SK-N-SH (cell line): ENCODE results near the gene NEURL3. TPM values are rescaled to one million over a fixed set of nuclear protein-coding genes. Genes with fewer than 3 reads are reported as not detected.
A peak's percentile ranks its signal among the peaks of the same experiment; 100 is the strongest.

Experiments used
- CTCF ChIA-PET: fragments of 300-600, 350-600 bp; formaldehyde crosslinking; extraction: SDS; loops from one replicate; lab custom pipeline; 2021; lab: Yijun Ruan, JAX
- POLR2A ChIA-PET: fragments of 350-600 bp; sonication (Branson Sonifier 250); formaldehyde crosslinking; extraction: SDS; loops from one replicate; lab custom pipeline; 2020; ENCODE audit warnings: antibody characterized with exemption, inconsistent platforms; lab: Yijun Ruan, JAX
- DNase-seq: peaks from one replicate; pipeline ENCODE4 v3.0.0; 2012
- H2AFZ ChIP-seq: fragments of 200-600 bp; sonication (generic); 2 replicates; pipeline ENCODE4 v1.8.1; 2016; ENCODE audit warnings: antibody characterized with exemption, mild to moderate bottlenecking, low read depth
- H3F3A ChIP-seq: fragments of 200-600 bp; sonication (generic); replicated peaks from 2 replicates; pipeline ENCODE3; 2016; ENCODE audit warnings: antibody characterized with exemption, mild to moderate bottlenecking; ENCODE audit not compliant: insufficient read depth
- H3K27ac ChIP-seq, 2 experiments: fragments of 200-500 bp in 1 of 2; fragments of 200-600 bp in 1 of 2; sonication (Bioruptor generic) in 1 of 2; sonication (generic), shearing (Covaris generic) in 1 of 2; 2 replicates each; pipeline versions ENCODE4 v1.5.1 to v1.6.1; 2014 to 2016; ENCODE audit warnings: low read depth in 2 of 2, inconsistent platforms in 1 of 2, low read length in 1 of 2, mild to moderate bottlenecking in 1 of 2, mixed read lengths in 1 of 2
- H3K27me3 ChIP-seq: fragments of 200-600 bp; sonication (generic), shearing (Covaris generic); 2 replicates; pipeline ENCODE4 v1.6.1; 2016; ENCODE audit warnings: mixed run types; ENCODE audit not compliant: insufficient read depth
- H3K36me3 ChIP-seq, 2 experiments: fragments of 200-500 bp in 1 of 2; fragments of 200-600 bp in 1 of 2; sonication (Bioruptor generic) in 1 of 2; sonication (generic) in 1 of 2; replicated peaks in 1 of 2; 2 replicates each; pipeline versions ENCODE3 to v1.5.1; 2014 to 2016; ENCODE audit warnings: low read length in 1 of 2, mild to moderate bottlenecking in 1 of 2; ENCODE audit not compliant: insufficient read depth in 2 of 2, control insufficient read depth in 1 of 2
- H3K4me1 ChIP-seq, 2 experiments: fragments of 200-500 bp in 1 of 2; fragments of 200-600 bp in 1 of 2; sonication (Bioruptor generic) in 1 of 2; sonication (generic), shearing (Covaris generic) in 1 of 2; 2 replicates each; pipeline versions ENCODE4 v1.5.1 to v1.6.1; 2014 to 2016; ENCODE audit warnings: low read depth in 1 of 2, low read length in 1 of 2, mixed run types in 1 of 2; ENCODE audit not compliant: insufficient read depth in 2 of 2, control insufficient read depth in 1 of 2
- H3K4me2 ChIP-seq: fragments of 200-600 bp; sonication (generic), shearing (Covaris generic); 2 replicates; pipeline ENCODE4 v1.6.1; 2017; ENCODE audit warnings: mixed run types
- H3K4me3 ChIP-seq, 2 experiments: fragments of 200-500 bp in 1 of 2; fragments of 200-600 bp in 1 of 2; sonication (Bioruptor generic) in 1 of 2; sonication (generic), shearing (Covaris generic) in 1 of 2; 2 replicates each; pipeline versions ENCODE4 v1.5.1 to v1.8.1; 2014 to 2016; ENCODE audit warnings: low read depth in 2 of 2, inconsistent platforms in 1 of 2, low read length in 1 of 2, mild to moderate bottlenecking in 1 of 2, mixed read lengths in 1 of 2, moderate library complexity in 1 of 2
- H3K79me2 ChIP-seq: fragments of 200-600 bp; sonication (generic); 2 replicates; pipeline ENCODE4 v1.8.1; 2017; ENCODE audit warnings: mild to moderate bottlenecking; ENCODE audit not compliant: insufficient read depth
- H3K9ac ChIP-seq: fragments of 200-600 bp; sonication (generic); 2 replicates; pipeline ENCODE4 v1.6.1; 2017; ENCODE audit warnings: mixed run types
- H3K9me2 ChIP-seq: fragments of 200-600 bp; sonication (generic); 2 replicates; pipeline ENCODE4 v1.6.1; 2017; ENCODE audit warnings: mixed run types
- H3K9me3 ChIP-seq: fragments of 200-600 bp; sonication (generic); 2 replicates; pipeline ENCODE4 v1.6.1; 2017; ENCODE audit warnings: mixed run types, mild to moderate bottlenecking, moderate library complexity
- H4K20me1 ChIP-seq: fragments of 200-600 bp; sonication (generic); 2 replicates; pipeline ENCODE4 v1.6.1; 2017; ENCODE audit warnings: mild to moderate bottlenecking, mixed run types; ENCODE audit not compliant: insufficient read depth
- EZH2phosphoT487 ChIP-seq: fragments of 200-600 bp; sonication (generic); IDR thresholded peaks from 2 replicates; pipeline ENCODE4 v1.6.1; 2017; ENCODE audit warnings: low read depth, mixed run types, mild to moderate bottlenecking, antibody characterized with exemption, moderate library complexity, borderline replicate concordance
- FOSL2 ChIP-seq: IDR thresholded peaks from 2 replicates; pipeline ENCODE4 v1.4.0; 2012; ENCODE audit warnings: low read depth, mild to moderate bottlenecking, moderate library complexity, borderline replicate concordance
- FOXM1 ChIP-seq: IDR thresholded peaks from 2 replicates; pipeline ENCODE4 v1.4.0; 2012; ENCODE audit warnings: low read depth, mild to moderate bottlenecking
- GABPA ChIP-seq: IDR thresholded peaks from 2 replicates; pipeline ENCODE4 v1.4.0; 2012; ENCODE audit warnings: low read depth, mild to moderate bottlenecking
- MEF2A ChIP-seq: IDR thresholded peaks from 2 replicates; pipeline ENCODE4 v1.4.0; 2012; ENCODE audit warnings: low read depth, borderline replicate concordance
- MXI1 ChIP-seq: IDR thresholded peaks from 2 replicates; pipeline ENCODE4 v1.6.1; 2012; ENCODE audit warnings: mild to moderate bottlenecking, low read depth, low read length, improper control_type of control experiment
- NFIC ChIP-seq: IDR thresholded peaks from 2 replicates; pipeline ENCODE4 v1.4.0; 2012; ENCODE audit warnings: borderline replicate concordance
- RAD21 ChIP-seq: IDR thresholded peaks from 2 replicates; pipeline ENCODE4 v1.6.1; 2012; ENCODE audit warnings: mild to moderate bottlenecking, low read length
- RCOR1 ChIP-seq: fragments of 150-350 bp; IDR thresholded peaks from 2 replicates; pipeline ENCODE4 v1.6.1; 2017; ENCODE audit warnings: antibody characterized with exemption, low read length
- RFX5 ChIP-seq: IDR thresholded peaks from 2 replicates; pipeline ENCODE4 v1.6.1; 2012; ENCODE audit warnings: mild to moderate bottlenecking, improper control_type of control experiment, low read length
- RXRA ChIP-seq: IDR thresholded peaks from 2 replicates; pipeline ENCODE4 v1.4.0; 2012; ENCODE audit warnings: low read depth, mild to moderate bottlenecking, borderline replicate concordance
- SIN3A ChIP-seq: IDR thresholded peaks from 2 replicates; pipeline ENCODE4 v1.6.1; 2012; ENCODE audit warnings: low read depth, mild to moderate bottlenecking, low read length, moderate library complexity, borderline replicate concordance
- SMC3 ChIP-seq: IDR thresholded peaks from 2 replicates; pipeline ENCODE4 v1.6.1; 2012; ENCODE audit warnings: low read depth, low read length, improper control_type of control experiment
- TAF1 ChIP-seq: IDR thresholded peaks from 2 replicates; pipeline ENCODE4 v1.6.1; 2012; ENCODE audit warnings: low read depth, mild to moderate bottlenecking, low read length, moderate library complexity, borderline replicate concordance
- TEAD4 ChIP-seq: IDR thresholded peaks from 2 replicates; pipeline ENCODE4 v1.4.0; 2012; ENCODE audit warnings: mild to moderate bottlenecking, borderline replicate concordance; ENCODE audit not compliant: insufficient read depth
- YY1 ChIP-seq: IDR thresholded peaks from 2 replicates; pipeline ENCODE4 v1.4.0; 2012; ENCODE audit warnings: low read depth, mild to moderate bottlenecking
- WGBS: methylation state at CpG from one replicate; pipeline ENCODE4 v1.1.6; 2017; ENCODE audit warnings: low lambda C conversion rate; 5-methylcytosine and 5-hydroxymethylcytosine counted together
- polyA plus RNA-seq, 3 experiments: library from polyadenylated mRNA; depleted of rRNA; stranded (reverse); fragments of >200 nt; gene quantifications; 2 replicates each; pipeline ENCODE4 v1.2.3, GENCODE V29; 2012
- TF ChIP-seq, protein P1 (sequence below): fragments of 150-350 bp; IDR thresholded peaks from 2 replicates; pipeline ENCODE4 v1.6.1; 2017; ENCODE audit warnings: antibody characterized with exemption, low read length, low read depth, borderline replicate concordance
- TF ChIP-seq, protein P2 (sequence below): IDR thresholded peaks from 2 replicates; pipeline ENCODE4; 2012
- TF ChIP-seq, protein P3 (sequence below): IDR thresholded peaks from 2 replicates; pipeline ENCODE4 v1.4.0; 2012; ENCODE audit warnings: low read depth

Gene NEURL3
- polyA plus RNA-seq, 1 of the 3 experiments (the other 2 are of a cell fraction), result 0.08 TPM

DNA sequence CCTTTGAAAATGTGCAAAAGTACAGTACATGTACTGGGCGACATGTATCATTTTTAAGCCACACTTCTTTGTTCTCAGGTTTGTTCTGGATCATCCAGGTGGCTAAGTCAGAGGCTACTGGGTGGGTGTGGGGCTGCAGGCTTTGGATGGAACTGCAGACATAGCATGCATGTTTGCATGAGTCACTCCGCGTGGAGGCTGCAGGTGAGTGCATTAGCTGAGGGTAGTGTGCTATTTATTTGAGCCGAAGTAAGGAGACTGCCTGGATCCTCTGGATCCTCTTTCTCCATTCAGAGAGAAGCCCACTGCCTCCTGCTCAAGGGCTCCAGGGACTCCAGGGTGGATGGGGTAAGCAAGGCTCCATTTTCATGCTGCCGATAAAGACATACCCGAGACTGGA, 9.4 kb upstream of the NEURL3 start:
- no peak overlapping the region for H3K4me2 ChIP-seq
- ChIA-PET CTCF (interaction anchor here (1.8 to 13.9 kb wide), 3 partner anchors 12 to 107 kb away, joined by 7 to 273 read pairs (median 7); no protein-coding TSS in a partner anchor), POLR2A (no interaction called here)
- peaks cover 16% of the 10 kb centered on the region; the same call in 1 of the 2 replicates for H3K27me3 ChIP-seq
- no peak overlapping the region for H3K9ac ChIP-seq
- H3K9me2 ChIP-seq, result no peaks in the 10 kb centered on the region
- H3F3A ChIP-seq, result no peaks in the 10 kb centered on the region
- no peaks in the 10 kb centered on the region for H4K20me1 ChIP-seq
- H3K4me3 ChIP-seq, result no peak overlapping the region
- H3K9me3 ChIP-seq, result peaks cover 9% of the 10 kb centered on the region
- H3K4me1 ChIP-seq, result no peaks in the 10 kb centered on the region; a peak in 1 of 4 replicates
- DNase-seq, result no peak
- no peaks in the 10 kb centered on the region for H3K36me3 ChIP-seq
- TF ChIP-seq FOSL2 (no peak), TAF1 (no peak), FOXM1 (no peak), SMC3 (no peak), GABPA (no peak), NFIC (no peak), MEF2A (no peak), TEAD4 (no peak), RCOR1 (no peak), YY1 (no peak), MXI1 (no peak), RAD21 (no peak), RFX5 (no peak), EZH2phosphoT487 (no peak)
- TF ChIP-seq, protein P1, sequence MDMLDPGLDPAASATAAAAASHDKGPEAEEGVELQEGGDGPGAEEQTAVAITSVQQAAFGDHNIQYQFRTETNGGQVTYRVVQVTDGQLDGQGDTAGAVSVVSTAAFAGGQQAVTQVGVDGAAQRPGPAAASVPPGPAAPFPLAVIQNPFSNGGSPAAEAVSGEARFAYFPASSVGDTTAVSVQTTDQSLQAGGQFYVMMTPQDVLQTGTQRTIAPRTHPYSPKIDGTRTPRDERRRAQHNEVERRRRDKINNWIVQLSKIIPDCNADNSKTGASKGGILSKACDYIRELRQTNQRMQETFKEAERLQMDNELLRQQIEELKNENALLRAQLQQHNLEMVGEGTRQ, result no peak
- TF ChIP-seq, protein P2, sequence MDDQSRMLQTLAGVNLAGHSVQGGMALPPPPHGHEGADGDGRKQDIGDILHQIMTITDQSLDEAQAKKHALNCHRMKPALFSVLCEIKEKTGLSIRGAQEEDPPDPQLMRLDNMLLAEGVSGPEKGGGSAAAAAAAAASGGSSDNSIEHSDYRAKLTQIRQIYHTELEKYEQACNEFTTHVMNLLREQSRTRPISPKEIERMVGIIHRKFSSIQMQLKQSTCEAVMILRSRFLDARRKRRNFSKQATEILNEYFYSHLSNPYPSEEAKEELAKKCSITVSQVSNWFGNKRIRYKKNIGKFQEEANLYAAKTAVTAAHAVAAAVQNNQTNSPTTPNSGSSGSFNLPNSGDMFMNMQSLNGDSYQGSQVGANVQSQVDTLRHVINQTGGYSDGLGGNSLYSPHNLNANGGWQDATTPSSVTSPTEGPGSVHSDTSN, result no peak
- no peak overlapping the region for H3K27ac ChIP-seq
- H2AFZ ChIP-seq, result no peak overlapping the region
- 85% methylated on average over 6 of the region's 6 CpGs for WGBS
- H3K79me2 ChIP-seq, result no peaks in the 10 kb centered on the region

DNA sequence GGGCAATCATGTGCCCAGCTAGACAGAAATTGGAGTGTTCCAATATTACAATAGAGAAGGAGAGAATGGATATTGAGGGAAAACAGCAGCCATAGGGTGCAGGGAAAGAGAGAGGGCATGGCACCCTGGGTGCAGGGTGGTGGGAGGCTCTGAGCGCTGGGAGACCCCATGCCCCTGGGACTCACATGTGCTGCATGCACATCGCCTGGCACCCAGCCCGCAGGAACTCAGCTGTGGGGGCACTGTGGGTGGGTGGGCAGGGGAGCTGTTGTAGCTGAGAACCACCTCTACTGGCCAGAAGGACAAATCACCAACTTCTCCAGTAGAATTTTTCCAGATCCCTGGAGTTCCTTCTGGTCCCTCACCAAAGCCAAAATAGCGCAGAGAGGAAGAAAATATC, 7.2 kb upstream of the NEURL3 start:
- Histone ChIP-seq H2AFZ (no peak overlapping the region), H3K4me2 (no peak overlapping the region), H3K36me3 (no peaks in the 10 kb centered on the region), H3F3A (no peaks in the 10 kb centered on the region), H3K79me2 (no peaks in the 10 kb centered on the region), H3K9me3 (peaks cover 4% of the 10 kb centered on the region), H3K4me1 (peaks cover 0 to 10% of the 10 kb centered on the region in 2 experiments; a peak in 1 of 4 replicates), H4K20me1 (no peaks in the 10 kb centered on the region), H3K9me2 (no peaks in the 10 kb centered on the region), H3K4me3 (no peak overlapping the region), H3K9ac (no peak overlapping the region), H3K27me3 (peaks cover 16% of the 10 kb centered on the region; the same call in 1 of the 2 replicates), H3K27ac (no peak overlapping the region)
- no peak for TF ChIP-seq SMC3
- no peak for TF ChIP-seq RAD21
- TF ChIP-seq, protein P3, sequence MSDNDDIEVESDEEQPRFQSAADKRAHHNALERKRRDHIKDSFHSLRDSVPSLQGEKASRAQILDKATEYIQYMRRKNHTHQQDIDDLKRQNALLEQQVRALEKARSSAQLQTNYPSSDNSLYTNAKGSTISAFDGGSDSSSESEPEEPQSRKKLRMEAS, result no peak
- no peak for TF ChIP-seq RXRA
- TF ChIP-seq EZH2phosphoT487, result no peak
- TF ChIP-seq RFX5, result no peak
- no peak for TF ChIP-seq RCOR1
- TF ChIP-seq SIN3A, result no peak
- ChIA-PET POLR2A (no interaction called here), CTCF (interaction anchor here (1.0 to 13.9 kb wide), 3 partner anchors 42 to 396 kb away, joined by 3 to 273 read pairs (median 7); partner anchors contain the start of gene ADRA2B)
- DNase-seq, result peak; percentile 4
- 58% methylated on average over 4 of the region's 4 CpGs for WGBS
